Activated T-cell treated with anti-CD3 and anti-CD28 coated beads for 1 hour (primary cell): ENCODE measurements around the gene PEPD.

Experiments used
- DNase-seq: peaks from one replicate; pipeline ENCODE4 v3.0.0-alpha.2; 2020; ENCODE audit warnings: low read depth

Gene PEPD

GRCh38 chr19:33407716-33408115, 113.9 kb downstream of the PEPD start:
- no peak for DNase-seq

DNA sequence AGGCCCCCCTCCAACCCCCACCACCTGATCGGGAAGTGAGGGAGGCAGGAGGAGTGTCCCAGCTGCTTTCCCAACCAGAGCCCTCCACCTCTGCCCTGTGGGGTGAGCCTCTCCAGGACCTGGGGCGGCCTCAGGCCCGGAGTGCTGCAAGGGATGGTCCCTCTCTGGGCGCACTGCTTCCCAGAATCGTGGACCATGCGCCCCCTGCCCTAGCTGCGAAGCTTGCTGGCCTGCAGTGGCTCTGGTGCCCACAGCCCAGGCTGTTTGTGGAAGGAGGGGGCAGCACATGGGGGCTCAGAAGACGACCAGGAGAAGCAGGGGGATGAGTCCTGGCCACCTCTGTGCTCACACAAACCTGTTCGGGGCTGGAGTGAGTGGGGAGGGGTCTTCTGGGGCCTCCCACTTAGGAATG, 114.4 kb downstream of the PEPD start:
- no peak for DNase-seq

GRCh38 chr19:33406521-33407139, 115.0 kb downstream of the PEPD start:
- peak; percentile 64 for DNase-seq

DNA sequence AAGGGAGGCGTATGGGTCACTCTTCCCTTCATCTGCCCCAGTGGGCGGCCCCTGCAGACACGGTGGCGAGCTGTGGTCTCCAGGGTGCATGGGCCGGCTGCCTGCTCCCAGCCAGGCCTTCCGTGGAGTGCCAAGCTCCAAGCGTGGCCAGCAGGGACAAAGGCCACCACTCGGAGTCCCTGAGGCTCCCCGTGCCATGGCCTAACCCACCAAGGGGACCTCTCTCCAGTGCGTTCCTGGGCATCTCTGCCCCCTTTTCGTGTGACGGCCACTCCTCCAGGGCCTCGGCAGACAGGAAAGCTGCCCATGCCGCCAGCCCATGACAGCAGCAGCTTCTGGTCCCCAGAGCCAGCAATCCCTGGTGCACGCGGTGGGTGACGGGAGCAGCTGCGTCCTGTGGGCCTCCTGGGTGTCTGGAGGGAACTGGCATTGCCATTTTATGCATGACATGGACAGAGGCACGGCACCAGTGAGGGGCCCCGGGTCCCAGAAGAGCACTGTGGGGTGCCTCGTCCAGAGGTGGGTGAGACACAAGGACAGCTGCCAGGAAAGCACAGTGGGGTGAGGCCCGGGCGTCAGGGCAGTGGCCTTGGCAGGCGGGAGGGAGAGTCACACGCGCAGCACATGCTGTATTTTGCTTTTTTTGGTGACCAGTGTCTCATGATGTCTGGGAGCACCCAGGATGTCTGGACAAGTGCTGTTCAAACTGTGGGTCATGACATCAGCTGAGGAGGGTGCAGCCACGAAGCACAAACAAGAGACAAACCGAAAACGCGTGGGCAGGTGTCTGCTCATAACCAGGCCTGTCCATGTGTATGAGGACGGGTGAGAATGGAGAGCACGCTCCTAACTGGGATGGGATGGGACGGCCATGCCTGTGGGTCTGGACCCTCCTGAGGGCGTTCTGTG, 115.8 kb downstream of the PEPD start:
- no peak for DNase-seq

DNA sequence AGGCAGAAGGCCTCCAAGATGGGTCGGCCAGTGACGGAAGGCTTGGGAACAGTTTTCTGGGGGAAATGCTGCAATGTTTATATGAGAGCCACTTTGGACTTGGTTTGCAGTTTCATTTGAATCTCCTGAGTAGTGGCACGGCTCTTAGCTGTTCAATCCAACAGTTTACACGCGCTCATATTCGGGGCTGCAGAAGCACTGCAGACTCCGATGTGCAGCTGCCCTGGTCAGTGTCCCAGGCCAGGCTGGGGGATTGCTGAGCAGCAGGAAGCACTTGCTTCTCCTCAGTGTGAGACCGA, 116.4 kb downstream of the PEPD start:
- no peak for DNase-seq

GRCh38 chr19:33404506-33405253, 116.9 kb downstream of the PEPD start:
- DNase-seq: no peak

- no peak for DNase-seq
Measured at GRCh38 chr19:33403973-33404304, 117.7 kb downstream of the PEPD start.

DNA sequence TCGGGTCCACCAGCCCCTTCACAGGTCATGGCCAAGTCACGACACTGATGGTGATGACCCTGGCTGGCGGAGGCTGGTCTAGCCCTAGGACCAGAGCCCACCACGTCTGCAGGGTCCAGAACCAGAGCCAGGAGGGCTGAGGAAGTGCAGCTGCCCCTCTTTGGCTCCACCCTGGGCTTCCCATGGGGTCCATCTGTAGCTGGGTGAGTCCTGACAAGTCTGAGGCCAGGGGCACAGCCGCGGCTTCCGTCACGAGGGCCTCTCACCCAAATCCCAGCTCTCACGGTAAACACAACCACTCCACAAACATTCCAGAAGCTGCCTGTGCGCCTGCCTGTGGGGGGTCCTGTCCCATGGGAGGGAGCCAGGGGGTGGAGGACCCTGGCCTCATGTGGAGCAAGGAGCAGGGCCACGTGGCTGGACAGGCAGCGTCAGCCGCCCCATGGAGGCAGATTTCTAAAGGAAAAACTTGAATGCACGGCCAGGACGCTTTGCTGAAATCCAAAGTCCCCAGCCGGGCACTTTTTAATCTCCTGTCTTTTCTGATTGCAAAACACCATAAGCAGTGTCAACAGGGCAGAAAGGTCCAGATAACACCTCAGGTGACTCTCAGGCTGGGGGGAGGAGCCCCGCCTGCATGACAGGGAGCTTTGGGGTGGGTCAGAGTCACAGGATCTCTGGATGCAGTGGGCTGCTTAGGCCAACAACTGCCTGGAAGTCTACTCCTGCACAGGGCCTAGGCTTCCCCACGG, 118.2 kb downstream of the PEPD start:
- DNase-seq: no peak

GRCh38 chr19:33402421-33403220, 119.0 kb downstream of the PEPD start:
- DNase-seq: no peak

DNA sequence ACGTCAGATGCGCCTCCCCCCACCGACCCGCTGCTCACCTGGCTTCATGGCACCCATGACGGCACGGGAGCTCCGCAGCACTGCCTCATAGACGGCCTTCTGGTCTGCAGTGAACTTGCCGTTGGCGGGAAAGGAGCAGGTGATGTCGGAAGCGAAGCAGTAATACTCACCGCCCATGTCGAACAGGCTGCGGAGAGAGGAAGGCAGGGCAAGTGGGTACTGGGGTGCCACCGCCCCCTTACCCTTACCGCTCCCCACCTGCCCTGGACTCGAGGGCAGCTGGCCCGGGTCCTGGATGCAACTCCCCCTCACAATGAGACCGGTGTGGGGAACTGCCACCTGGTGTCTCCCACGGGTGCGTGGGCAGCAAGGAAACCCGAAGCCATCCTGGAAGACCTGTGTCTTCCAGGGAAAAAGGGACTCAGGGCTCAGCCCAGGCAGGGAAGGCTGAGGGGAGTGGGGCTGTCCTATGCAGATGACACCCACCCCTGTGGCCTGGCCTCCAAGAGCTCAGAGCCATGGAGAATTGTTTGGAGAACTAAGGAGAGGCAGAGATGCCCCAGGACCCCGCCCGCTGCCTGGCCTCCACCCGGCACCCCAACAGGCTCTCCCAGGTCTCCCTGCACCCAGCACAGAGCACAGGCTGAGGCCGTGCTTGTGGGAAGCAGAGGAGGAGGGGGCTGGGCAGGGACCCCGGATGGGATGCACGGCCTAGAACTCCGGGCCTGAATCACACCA, 119.7 kb downstream of the PEPD start:
- DNase-seq: no peak

GRCh38 chr19:33400856-33401682, 120.5 kb downstream of the PEPD start:
- DNase-seq: no peak

- DNase-seq: no peak
Measured at GRCh38 chr19:33399745-33400681, 121.6 kb downstream of the PEPD start.

DNA sequence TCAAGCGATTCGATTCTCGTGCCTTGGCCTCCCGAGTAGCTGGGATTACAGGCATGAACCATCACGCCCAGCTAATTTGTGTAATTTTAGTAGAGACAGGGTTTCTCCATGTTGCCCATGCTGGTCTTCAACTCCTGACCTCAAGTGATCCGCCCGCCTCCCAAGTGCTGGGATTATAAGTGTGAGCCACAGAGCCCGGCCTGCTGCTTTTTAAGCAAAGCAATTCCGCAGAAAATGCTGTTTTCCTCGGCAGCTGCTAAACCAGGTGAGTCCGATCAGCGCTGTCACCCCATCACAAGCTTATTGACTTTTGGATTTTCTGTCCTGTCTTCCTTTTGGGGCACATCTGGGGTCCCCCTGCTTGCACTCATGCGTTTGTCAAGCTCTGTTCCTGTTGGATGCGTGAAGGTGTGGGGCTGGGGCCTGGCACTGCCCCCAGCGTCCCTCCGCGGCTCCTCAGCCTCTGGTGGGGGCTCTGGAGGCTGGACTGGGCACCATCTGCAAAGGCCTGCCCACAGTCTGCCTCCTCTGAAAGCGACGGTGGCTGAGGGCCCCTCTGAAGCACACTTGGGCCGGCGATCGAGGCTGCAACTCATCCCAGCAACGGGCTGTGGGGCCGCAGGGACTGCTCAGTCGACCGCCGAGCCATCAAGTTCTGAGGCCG, 122.4 kb downstream of the PEPD start:
- DNase-seq: no peak

DNA sequence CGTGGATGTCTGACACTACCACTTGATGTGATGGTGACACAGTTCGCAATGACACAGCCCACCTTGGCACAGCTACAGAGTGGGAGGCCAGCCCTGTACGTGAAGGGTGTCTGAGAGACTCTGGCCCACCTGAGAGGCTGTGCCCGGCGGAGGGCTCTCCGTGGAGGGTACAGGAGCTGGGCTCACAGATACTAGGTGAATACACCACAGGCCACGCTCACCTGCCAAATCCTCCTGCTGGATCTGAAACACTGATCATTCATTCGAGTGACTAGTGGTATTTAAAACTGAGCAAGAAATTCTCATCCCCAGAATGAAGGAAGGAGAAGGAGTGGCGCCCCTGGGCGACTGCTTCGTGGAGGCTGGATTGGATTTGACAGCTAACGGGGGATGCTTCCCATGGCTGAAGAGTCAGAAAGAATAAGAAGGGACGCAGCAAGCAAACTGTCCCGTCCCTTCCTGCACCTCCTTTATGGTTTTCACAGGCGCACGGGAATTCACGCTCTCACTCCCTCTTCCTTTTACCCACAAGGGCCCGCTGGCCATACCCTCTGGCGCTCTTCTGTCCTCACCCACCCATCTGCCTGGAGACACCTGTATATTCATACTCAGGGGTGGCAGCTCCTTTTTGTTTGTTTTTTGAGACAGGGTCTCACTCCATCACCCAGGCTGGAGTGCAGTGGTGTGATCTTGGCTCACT, 123.1 kb downstream of the PEPD start:
- no peak for DNase-seq

- DNase-seq: no peak
Measured at GRCh38 chr19:33397536-33398360, 123.8 kb downstream of the PEPD start.

DNA sequence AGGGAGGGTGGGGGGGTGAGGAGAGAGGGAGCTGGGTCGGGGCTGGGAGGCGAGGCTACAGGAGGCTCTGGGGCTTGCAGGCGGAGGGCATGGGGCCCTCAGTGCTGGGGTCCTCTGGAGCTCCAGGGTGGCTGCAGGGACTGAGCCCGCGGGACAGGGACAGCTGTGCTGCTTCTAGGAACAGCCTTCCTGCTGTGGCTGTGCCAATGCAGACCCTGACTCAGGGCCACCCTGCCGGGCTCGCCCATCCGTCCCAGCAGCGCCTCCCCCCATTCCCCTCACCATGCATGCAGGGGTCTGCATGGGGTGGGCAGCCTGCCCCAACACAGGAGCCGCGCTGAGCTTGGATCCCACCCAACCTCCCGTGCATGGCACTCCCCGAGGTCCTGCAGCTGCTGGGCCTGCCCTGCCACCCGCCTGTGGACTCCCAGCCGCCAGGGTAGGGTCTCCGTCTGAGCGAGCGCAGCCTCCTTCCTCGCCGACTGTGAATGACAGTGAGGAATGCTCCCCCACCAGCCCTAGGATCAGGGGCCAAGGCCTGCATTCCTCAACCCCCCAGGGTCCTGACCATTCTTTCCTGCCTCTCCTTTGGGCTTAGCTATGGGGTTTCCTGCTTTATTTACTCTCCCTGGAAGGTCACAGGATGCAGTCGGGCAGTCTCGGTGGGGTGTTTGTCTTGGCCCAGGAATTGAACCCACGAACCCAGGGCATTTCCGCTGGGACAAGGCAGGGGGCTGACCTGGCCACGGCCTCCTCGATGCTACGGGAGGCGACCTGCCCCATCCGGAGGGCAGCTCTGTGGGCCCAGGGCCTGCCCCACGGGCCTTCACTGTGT, 124.7 kb downstream of the PEPD start:
- DNase-seq: no peak
